NCI-H128 (cell line): Measurements from ENCODE around the gene GGCT.
"Not testable (repeated sequence)": the region's sequence is repeated elsewhere in the genome, so short reads cannot be mapped to it uniquely, and the experiment has no call there.

Experiments
- DNase-seq: peaks from one replicate; lab custom pipeline; 2025; ENCODE audit not compliant: unreplicated experiment; lab: John Stamatoyannopoulos, UW

GGCT gene

DNA sequence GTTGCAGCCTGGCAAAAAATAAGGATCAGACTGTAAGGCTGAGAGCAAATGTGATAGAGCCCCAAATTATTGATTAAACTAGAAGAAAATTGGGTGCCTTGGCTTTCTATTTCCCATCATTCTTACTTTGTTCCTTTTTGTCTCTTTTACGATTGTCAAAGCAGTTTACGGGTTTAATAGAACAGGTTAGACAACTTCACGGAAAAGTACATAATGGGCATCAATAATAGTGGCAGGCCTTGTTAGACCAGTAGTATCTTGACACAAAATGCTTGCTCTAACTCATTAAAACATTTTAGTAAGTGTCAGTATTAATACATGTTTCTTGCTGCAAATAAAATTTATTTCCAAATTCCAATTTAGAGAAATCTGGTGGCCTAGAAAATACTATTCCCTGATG is 14.5 kb upstream of the GGCT start:
- DNase-seq, result no peak

- no peak for DNase-seq
These were observed 11.1 kb upstream of the GGCT start for GRCh38 chr7:30515761-30516160.

- no peak for DNase-seq
These were observed 10.1 kb upstream of the GGCT start for GRCh38 chr7:30514776-30515175.

DNA sequence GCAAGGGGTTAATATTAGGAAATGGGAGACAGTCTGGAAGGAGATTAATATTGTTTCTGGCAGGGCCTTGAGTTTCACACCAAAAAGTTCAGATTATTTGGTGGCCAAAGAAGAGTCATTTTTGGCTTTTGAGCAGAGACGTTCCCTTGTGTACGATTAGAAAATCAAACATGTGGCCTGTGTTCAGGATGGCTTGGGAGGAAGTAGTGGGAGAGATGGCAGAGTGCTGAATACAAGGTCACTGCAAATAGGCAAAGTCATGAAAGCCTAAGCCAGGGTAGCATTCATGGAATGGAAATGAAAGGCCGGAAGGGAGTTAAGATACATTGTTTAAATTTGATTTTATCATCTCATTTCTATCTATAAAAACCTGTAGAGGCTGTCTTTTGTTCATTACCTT is 9.5 kb upstream of the GGCT start:
- DNase-seq, result no peak

DNA sequence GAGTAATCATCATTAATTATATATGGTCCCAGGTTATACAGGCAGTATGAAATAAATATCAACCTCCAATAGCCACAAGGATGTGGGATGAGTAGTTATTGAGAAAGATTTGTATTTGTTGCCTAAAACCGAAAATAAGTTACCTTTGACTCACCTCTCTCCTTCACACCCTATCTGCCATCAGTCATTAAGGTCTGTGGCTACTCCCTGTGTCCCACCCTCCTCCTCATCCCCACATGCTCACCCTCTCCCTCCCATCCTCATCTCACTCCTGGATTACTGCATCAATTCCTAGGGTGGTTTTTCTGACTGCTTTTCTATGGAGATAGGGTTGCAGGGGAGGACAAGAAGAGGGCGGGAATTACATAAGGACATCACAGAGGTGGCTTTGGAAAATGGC is 9.1 kb upstream of the GGCT start:
- no peak for DNase-seq

- no peak for DNase-seq
These were observed 7.5 kb upstream of the GGCT start for GRCh38 chr7:30511973-30512662.

DNA sequence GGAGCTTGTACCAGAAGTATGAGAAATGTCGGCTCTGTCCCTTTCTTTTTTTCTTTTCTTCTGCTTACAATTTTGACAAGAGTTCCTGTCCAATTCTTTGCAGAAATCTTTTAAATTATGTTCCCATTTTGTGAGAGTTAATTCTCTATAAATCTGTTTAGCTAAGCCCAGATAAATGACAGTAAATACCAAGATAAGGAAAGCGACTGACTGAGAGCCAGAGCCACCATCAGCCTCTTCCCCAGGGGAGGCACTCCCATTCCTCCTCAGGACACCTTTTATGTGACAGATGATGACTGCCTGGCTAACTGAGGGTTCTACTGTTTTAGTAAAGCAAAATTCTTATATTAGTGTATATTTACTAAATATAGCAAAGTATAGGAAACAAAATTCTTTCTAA is 6.9 kb upstream of the GGCT start:
- no peak for DNase-seq

DNA sequence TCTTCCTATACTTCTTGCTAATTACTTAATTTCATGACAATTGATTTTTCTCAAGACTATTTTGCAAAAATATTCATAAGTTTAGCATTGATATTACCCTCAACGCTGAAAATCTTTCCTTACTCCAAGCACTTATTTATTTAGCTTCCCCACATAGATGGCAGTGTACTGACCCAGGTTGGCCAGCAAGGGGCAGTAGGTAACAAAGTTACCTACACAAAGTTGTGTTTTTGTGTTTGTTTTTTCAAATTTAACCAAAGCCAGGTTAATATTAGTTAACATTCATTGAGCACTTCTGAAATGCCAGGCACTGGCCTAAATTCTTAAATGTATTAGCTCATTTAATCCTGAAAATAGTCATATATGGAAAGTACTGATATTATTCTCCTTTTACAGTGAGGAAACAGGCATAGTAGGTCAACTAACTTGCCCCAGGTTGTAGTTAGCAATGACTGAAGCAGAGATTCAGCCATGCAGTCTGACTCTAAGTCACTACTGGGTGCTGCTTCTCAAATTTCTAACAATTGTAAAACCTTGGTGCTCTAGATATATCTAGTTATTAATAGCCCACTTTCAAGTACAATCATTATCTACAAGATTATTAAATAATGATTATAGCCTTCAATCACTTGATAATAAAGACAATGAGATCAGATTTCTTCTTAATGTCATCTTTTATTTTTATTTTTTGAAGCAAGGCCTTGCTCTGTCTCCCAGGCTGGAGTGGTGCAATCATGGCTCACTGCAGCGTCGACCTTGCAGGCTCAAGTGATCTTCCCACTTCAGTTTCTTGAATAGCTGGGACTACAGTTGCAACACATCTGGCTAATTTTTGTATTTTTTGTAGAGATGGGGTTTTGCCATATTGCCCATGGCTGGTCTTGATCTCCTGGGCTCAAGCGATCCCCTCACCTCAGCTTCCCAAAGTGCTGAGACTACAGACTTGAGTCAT is 5.8 kb upstream of the GGCT start:
- no peak for DNase-seq

GRCh38 chr7:30509171-30509857 is 4.7 kb upstream of the GGCT start:
- DNase-seq, result not testable (repeated sequence)

DNA sequence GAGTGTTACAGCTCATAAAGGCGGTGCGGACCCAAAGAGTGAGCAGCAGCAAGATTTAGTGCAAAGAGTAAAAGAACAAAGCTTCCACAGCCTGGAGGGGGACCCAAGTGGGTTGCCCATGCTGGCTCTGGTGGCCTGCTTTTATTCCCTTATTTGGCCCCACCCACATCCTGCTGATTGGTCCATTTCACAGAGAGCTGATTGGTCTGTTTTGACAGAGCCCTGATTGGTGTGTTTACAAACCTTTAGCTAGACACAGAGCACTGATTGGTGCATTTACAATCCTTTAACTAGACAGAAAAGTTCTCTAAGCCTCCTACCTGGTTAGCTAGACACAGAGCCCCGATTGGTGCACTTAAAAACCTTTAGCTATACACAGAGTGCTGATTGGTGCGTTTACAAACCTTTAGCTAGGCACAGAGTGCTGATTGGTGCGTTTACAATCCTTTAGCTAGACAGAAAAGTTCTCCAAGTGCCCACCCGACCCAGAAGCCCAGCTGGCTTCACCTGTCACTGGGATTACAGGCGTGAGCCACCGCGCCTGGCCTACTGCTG is 2.8 kb upstream of the GGCT start:
- DNase-seq, result not testable (repeated sequence)

DNA sequence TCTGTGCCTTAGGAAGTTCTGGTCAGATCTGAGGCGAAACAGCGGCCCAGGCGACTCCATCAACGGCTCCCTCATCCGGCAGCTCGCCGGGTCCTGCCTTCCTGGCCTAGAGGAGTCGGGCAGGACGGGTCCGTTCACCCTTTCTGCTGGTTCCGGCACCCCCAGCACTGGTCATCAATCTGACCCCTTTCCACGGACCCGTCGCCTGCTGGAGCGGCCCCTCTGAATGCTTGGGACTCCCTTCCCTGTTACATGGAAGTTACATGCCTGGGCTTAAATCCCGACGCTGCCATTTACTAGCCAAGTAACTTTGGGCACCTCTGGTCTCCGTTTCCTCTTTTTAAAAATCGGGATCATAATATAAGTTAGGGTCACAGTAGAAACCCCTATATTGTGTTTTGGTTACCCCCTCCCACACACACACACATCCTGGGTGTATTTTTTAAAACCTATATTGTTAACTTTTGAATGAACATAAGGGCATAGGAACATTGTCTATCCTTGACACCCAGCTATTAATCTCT is 607 bp upstream of the GGCT start:
- DNase-seq, result no peak

GRCh38 chr7:30503274-30504212 is 1.1 kb downstream of the GGCT start:
- DNase-seq, result no peak

DNA sequence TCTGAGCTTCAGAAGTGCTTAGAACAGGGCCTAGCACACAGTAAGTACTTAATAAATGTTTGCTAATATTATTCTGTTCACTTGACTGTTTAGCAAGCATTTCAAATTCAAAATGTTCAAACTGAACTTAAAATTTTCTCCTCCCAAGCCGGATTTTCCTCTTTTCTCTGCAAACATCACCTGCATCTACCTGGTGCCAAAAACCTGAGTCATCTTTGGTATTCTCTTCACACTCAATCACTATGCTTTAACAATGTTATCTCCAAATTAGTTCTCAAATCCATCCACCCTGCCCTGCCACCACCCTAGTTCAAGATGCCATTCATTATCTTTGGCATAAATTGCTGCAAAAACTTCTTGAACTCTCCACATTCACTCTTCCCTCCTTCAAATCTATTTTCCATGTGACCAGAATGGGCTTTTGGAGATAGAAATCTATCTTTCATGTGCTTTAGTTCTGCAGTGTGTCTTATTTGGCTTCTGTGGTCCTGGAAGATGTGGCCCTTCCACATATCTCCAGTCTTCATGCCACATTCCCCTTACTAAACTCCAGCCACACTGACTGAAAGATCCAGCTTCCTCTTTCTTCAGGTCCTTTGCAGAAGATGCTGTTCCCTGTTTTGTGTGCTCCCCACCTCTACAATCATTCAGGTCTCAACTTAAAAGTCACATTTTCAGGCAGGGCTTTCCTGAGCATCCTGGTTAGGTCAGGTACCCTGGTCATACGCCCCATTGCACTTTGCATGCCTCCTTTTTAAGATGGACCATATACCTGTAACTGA is 2.0 kb downstream of the GGCT start:
- DNase-seq, result no peak

- DNase-seq, result no peak
These were observed 3.4 kb downstream of the GGCT start for GRCh38 chr7:30501264-30501663.

DNA sequence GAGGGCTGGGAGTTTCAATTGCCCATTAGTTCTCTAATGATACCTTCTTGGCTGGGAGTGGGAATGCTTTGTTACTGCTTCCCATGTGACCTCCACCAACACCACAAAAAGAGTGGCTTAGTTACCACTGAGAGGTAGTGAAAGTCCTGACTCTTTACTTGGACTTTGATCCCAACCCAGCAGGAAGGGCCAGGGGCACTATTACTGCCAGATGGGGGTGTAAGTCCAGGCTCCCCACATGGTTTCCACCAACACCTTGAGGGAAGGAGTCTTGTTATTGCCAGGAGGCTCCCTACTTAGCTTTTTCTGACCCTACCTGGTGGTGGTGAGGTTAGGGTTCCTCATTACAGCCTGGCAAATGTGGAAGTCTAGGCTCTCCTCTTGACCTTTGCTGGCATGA is 11.4 kb downstream of the GGCT start:
- DNase-seq, result no peak

GRCh38 chr7:30491417-30491816 is 13.2 kb downstream of the GGCT start:
- no peak for DNase-seq

DNA sequence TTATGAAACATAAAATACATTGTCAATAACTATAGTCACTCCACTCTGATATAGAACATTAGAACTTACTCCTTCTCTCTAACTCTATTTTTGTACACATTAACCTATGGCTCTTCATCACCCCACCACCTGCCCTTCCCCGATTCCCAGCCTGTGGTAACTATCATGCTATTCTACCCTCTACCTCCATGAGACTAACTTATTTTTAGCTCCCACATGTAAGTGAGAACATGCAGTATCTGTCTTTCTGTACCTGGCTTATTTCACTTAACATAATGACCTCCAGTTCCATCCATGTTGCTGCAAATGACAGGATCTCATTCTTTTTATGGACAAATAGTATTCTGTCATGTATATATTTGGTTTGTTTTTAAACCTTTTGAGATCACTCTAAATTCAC is 17.3 kb downstream of the GGCT start:
- DNase-seq, result no peak

DNA sequence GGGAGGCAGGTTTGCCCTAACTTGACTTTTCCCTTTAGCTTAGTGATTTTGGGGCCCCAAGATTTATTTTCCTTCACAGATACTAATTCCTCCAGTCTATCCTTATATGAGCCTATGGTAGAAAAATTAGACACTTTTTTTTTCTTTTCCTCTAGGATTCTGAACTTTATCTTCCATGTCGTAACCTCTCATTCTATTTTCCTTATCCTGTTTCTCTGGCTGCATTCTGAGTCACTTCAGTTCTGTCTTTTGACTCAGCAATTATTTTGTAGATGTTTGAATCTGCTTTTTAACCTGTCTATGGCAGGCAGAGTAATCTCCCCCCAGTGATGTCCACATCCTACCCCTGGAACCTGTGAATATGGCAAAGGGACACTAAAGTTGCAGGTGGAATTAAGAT is 19.0 kb downstream of the GGCT start:
- no peak for DNase-seq

DNA sequence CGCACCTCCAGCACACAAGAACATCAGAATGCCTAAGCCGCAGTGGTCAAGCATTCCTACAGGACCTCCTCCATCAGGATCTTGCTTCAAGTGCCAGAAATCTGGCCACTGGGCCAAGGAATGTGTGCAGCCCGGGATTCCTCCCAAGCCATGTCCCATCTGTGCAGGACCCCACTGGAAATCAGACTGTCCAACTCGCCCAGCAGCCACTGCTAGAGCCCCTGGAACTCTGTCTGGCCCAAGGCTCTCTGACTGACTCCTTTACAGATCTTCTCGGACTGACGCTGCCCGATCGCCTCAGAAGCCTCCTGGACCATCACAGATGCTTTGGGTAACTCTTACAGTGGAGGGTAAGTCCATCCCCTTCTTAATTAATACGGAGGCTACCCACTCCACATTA is 23.2 kb downstream of the GGCT start:
- not testable (repeated sequence) for DNase-seq
